Psoas muscle (tissue), 8 donors: ENCODE measurements around the gene STARD3. TPM values are rescaled to one million over a fixed set of nuclear protein-coding genes. Genes with fewer than 3 reads are reported as not detected.

Experiments used
- ATAC-seq, 4 donors: fragments of 200-7000 bp; cut with Tn5 transposase; one replicate each; pipeline ENCODE4 v1.9.1; 2020; ENCODE audit warnings: moderate library complexity in 3 of 4, mild to moderate bottlenecking in 2 of 4
- DNase-seq, 2 donors: peaks; one replicate each; pipeline ENCODE4 v3.0.0-alpha.2; 2020
- H3K27ac ChIP-seq: fragments of 200-600 bp; one replicate; pipeline ENCODE4 v1.8.0; 2022
- H3K27me3 ChIP-seq, 3 donors: fragments of 200-600 bp in 1 of 3; one replicate each; pipeline versions ENCODE4 v1.6.1 to v1.8.0; 2013 to 2022; ENCODE audit warnings: low read length in 2 of 3, mild to moderate bottlenecking in 2 of 3, moderate library complexity in 1 of 3; ENCODE audit not compliant: insufficient read depth in 3 of 3
- H3K36me3 ChIP-seq, 2 donors: fragments of 200-600 bp in 1 of 2; one replicate each; pipeline versions ENCODE4 v1.6.1 to v1.8.0; 2013 to 2022; ENCODE audit warnings: low read depth in 1 of 2, mild to moderate bottlenecking in 1 of 2, moderate library complexity in 1 of 2; ENCODE audit not compliant: insufficient read depth in 1 of 2
- H3K4me1 ChIP-seq: fragments of 200-600 bp; one replicate; pipeline ENCODE4 v1.8.0; 2022
- H3K4me3 ChIP-seq: fragments of 200-600 bp; one replicate; pipeline ENCODE4 v1.8.0; 2022; ENCODE audit warnings: mild to moderate bottlenecking
- H3K9me3 ChIP-seq: fragments of 200-600 bp; one replicate; pipeline ENCODE4 v1.8.0; 2022
- CTCF ChIP-seq: fragments of 200-600 bp; IDR thresholded peaks from one replicate; pipeline ENCODE4 v1.8.0; 2022; ENCODE audit warnings: antibody characterized with exemption
- WGBS, 3 donors: extraction: QIAGEN DNeasy Blood & Tissue Kit; methylation state at CpG; one replicate each; pipeline versions ENCODE4 v1.1.6 to v1.1.7; 2013; 5-methylcytosine and 5-hydroxymethylcytosine counted together
- intact Hi-C, 2 donors: fragments of 100-400 bp; cut with DNase I; formaldehyde crosslinking; loops; one replicate each; pipeline versions ENCODE4 v1.11.0 to v1.14.2; 2022
- polyA plus RNA-seq, 3 donors: library from polyadenylated mRNA; stranded (reverse); fragments of 200-250 nt; gene quantifications; one replicate each; pipeline ENCODE4 v1.2.3, GENCODE V29; 2013
- total RNA-seq, 4 donors: library from RNA; stranded (reverse); fragmentation: NEBNext Ultra II Directional in 2 of 4; extraction: Animal tissue kit (Norgen Biotek cat#: 25700) in 2 of 4; gene quantifications; one replicate each; pipeline versions ENCODE4 v1.2.1 to v1.2.4, GENCODE V29; 2021 to 2023
- donor health status: healthy with polysubstance abuse.
- donor health status: DM: no; HTN: no; CAD: no; lungs with moderate emphysema.
- donor health status: Bipolar disorder and iron deficiency.
- donor health status: healthy.
- donor health status: DM: yes; HTN: yes; CAD: no.
- donor health status: DM: no; HTN: no; CAD: no.
- donor health status: DM: no; HTN: no; CAD: no.
- donor health status: DM: yes; HTN: yes; CAD: no.

Gene STARD3
- total and polyA plus RNA-seq, 7 donors, result 22.5 to 62.8 (median 32.6) TPM

- no peaks in the 10 kb centered on the region for H3K9me3 ChIP-seq
- H3K27ac ChIP-seq, result no peak overlapping the region
- ATAC-seq (peak; percentile 71 to 86 (median 80)), DNase-seq (peak; percentile 85 to 91)
- no peak overlapping the region for H3K4me3 ChIP-seq
- intact Hi-C loops, result loop anchor here (2.0 to 10.0 kb wide), 7 partner anchors 47 to 241 kb away; partner anchors contain the start of genes IKZF3 (in 1 of the 2), MIEN1 (in 1 of the 2) and ZPBP2 (in 1 of the 2)
- TF ChIP-seq CTCF, result peak; percentile 88
- peaks cover 5% of the 10 kb centered on the region for H3K4me1 ChIP-seq
- H3K27me3 ChIP-seq, result peaks cover 0 to 43% (median 11%) of the 10 kb centered on the region in 3 donors
- H3K36me3 ChIP-seq, result no peaks in the 10 kb centered on the region
- WGBS, 3 donors, result 2 to 4% (median 3%) methylated on average over 15 to 16 of the region's 16 CpGs
Observed at GRCh38 chr17:39623356-39623950, 13.5 kb upstream of the STARD3 start.

GRCh38 chr17:39624313-39624712, 12.6 kb upstream of the STARD3 start:
- no peak for TF ChIP-seq CTCF
- H3K36me3 ChIP-seq, result no peaks in the 10 kb centered on the region
- DNase-seq, result no peak
- 69 to 71% (median 70%) methylated on average over 8 of the region's 8 CpGs for WGBS, 3 donors
- H3K4me1 ChIP-seq, result peaks cover 5% of the 10 kb centered on the region
- peaks cover 0 to 51% (median 11%) of the 10 kb centered on the region in 3 donors for H3K27me3 ChIP-seq
- intact Hi-C loops, result loop anchor here (5.0 to 10.0 kb wide), 5 partner anchors 48 to 240 kb away; partner anchors contain the start of genes IKZF3 (in 1 of the 2), MIEN1 (in 1 of the 2) and ZPBP2 (in 1 of the 2)
- H3K27ac ChIP-seq, result no peak overlapping the region
- H3K9me3 ChIP-seq, result no peaks in the 10 kb centered on the region
- ATAC-seq, result no peak
- H3K4me3 ChIP-seq, result no peak overlapping the region

GRCh38 chr17:39625198-39625785, 11.7 kb upstream of the STARD3 start:
- ATAC-seq (no peak), DNase-seq (no peak)
- intact Hi-C loops, result loop anchor here in 1 of 2 donors (10.0 kb wide), 1 partner anchor 240 kb away; the partner anchor contains the start of genes IKZF3 and ZPBP2
- H3K36me3 ChIP-seq, result no peaks in the 10 kb centered on the region
- peaks cover 5% of the 10 kb centered on the region for H3K4me1 ChIP-seq
- WGBS, 3 donors, result 50 to 57% (median 51%) methylated on average over 5 of the region's 5 CpGs
- H3K9me3 ChIP-seq, result no peaks in the 10 kb centered on the region
- peaks cover 0 to 59% (median 11%) of the 10 kb centered on the region in 3 donors for H3K27me3 ChIP-seq
- H3K4me3 ChIP-seq, result no peak overlapping the region
- no peak overlapping the region for H3K27ac ChIP-seq
- no peak for TF ChIP-seq CTCF

GRCh38 chr17:39626171-39627046, 10.5 kb upstream of the STARD3 start, which contains the start of gene PPP1R1B:
PPP1R1B (plus strand) TSS chr17:39626952; CDS start chr17:39627393, 441 bp downstream.
- TF ChIP-seq CTCF, result no peak
- H3K9me3 ChIP-seq, result no peaks in the 10 kb centered on the region
- peaks cover 5% of the 10 kb centered on the region for H3K4me1 ChIP-seq
- peak within 1 kb of the TSS; percentile 51 for H3K4me3 ChIP-seq
- H3K27ac ChIP-seq, result no peak within 1 kb of the TSS
- WGBS, 3 donors, result 18 to 23% (median 21%) methylated on average over 28 to 29 of the region's 29 CpGs
- intact Hi-C loops, result loop anchor here in 1 of 2 donors (10.0 kb wide), 1 partner anchor 238 kb away; the partner anchor contains the start of genes IKZF3 and ZPBP2
- ATAC-seq (no peak), DNase-seq (no peak)
- H3K36me3 ChIP-seq, result no peaks in the 10 kb centered on the region
- H3K27me3 ChIP-seq, result peaks cover 0 to 54% (median 11%) of the 10 kb centered on the region in 3 donors
